ENCODE data around the gene HRH3.

Gene HRH3

DNA sequence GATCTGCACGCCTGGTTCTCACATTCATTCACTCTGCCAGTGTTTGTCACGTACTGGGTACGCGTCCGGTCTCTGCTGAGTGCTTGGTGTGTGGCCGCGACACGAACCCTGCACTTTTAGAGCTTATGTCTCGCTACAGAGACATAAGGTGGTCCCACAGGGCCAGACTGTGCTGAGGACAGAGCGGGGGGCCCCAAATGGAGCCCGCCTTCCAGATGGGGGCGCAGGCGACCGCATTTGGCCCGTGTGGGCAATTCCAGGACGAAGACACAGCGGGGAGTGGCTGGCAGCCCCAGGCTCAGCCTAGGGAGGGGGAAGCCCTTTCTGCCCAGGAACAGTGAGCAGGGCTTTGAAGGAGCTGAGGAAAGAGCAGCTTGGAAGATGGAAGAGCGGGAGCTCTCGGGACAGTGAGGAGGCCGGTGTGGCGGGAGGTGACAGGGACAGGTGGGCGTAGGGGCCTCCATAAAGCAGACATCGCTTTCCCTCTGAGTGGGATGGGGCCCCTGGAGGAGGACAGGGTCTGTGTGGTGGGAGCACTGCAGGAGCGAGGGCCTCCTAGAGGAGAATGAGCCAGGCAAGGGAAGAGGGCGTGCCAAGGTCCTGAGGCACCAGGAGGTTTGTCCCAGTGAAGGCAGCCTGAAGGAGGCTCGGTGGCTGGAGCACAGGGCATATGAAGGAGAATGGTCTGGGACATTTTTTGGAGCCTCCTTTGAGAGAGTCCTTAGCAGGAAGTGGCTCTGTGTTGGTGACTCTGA, 45.0 kb downstream of the HRH3 start:
- TF ChIP-seq EZH2 (IDR thresholded peaks at IDR 0.05; ENCODE audit: borderline replicate concordance, low read depth, low read length, severe bottlenecking), result no peak
- TF ChIP-seq, protein P1, sequence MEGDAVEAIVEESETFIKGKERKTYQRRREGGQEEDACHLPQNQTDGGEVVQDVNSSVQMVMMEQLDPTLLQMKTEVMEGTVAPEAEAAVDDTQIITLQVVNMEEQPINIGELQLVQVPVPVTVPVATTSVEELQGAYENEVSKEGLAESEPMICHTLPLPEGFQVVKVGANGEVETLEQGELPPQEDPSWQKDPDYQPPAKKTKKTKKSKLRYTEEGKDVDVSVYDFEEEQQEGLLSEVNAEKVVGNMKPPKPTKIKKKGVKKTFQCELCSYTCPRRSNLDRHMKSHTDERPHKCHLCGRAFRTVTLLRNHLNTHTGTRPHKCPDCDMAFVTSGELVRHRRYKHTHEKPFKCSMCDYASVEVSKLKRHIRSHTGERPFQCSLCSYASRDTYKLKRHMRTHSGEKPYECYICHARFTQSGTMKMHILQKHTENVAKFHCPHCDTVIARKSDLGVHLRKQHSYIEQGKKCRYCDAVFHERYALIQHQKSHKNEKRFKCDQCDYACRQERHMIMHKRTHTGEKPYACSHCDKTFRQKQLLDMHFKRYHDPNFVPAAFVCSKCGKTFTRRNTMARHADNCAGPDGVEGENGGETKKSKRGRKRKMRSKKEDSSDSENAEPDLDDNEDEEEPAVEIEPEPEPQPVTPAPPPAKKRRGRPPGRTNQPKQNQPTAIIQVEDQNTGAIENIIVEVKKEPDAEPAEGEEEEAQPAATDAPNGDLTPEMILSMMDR (IDR thresholded peaks at IDR 0.05; ENCODE audit: borderline replicate concordance, extremely low read depth, low read length, poor library complexity, severe bottlenecking), result no peak

DNA sequence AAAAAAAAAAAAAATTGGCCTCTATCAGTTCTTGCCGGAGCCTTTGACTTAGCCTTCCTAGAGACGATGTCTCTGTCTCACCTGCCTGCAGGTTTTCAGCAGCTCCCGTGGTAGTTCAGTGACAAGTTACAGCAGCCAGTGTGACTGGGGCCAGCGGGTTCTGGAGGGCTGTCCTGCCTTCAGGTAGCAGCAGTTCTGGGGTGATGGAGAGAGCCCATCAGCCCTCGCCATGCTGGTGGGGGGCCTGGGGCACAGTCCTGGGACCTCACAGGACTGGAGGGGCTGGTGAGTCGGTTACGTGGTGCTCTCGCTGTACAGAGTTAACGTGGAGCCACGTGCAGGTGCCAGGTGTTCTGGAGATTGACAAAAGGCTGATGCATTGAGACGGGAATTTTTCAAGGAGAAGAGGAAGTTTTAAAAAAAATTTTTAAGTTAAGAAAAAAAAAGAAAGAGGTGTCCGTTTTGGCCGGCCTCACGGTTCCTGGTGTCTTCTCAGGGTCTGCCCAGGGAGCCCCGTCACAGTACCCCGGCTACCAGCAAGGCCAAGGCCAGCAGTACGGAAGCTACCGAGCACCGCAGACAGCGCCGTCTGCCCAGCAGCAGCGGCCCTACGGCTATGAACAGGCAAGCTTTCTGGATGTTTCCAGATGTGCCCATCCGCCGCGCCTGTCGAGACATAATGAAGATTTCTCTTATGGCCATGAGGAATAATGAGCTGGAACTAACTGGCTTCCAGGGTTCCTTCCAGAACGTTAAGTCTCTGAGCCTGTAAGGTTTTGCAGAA, 45.9 kb downstream of the HRH3 start:
- Histone ChIP-seq H4K20me1 (ENCODE audit: insufficient read depth, low read length) (0 out of 2 replicates have a peak, but pooled peaks cover under 1% of the 10 kb centered on the region), H3K4me3 (ENCODE audit: low read depth in 1 of 2, low read length in 2 of 2) (no peak overlapping the region), H3K27me3 (ENCODE audit: insufficient read depth, low read length, poor library complexity) (no peaks in the 10 kb centered on the region), H3K4me2 (ENCODE audit: insufficient read depth, low read length) (no peak overlapping the region), H3K4me1 (ENCODE audit: insufficient read depth, low read length) (no peaks in the 10 kb centered on the region), H2AFZ (ENCODE audit: low read depth, low read length) (no peak overlapping the region), H3K36me3 (ENCODE audit: insufficient read depth, low read length) (peaks cover 52% of the 10 kb centered on the region), H3K79me2 (ENCODE audit: insufficient read depth, low read length) (no peaks in the 10 kb centered on the region), H3K27ac (ENCODE audit: low read length) (no peak overlapping the region), H3K9ac (ENCODE audit: low read depth, low read length) (no peak overlapping the region), H3K9me3 (ENCODE audit: insufficient read depth, low read length, severe bottlenecking) (no peaks in the 10 kb centered on the region)
- no peak for ATAC-seq (ENCODE audit: insufficient read depth, low read depth)
- TF ChIP-seq, protein P1 (IDR thresholded peaks at IDR 0.05; ENCODE audit: borderline replicate concordance, extremely low read depth, low read length, poor library complexity, severe bottlenecking), result no peak
- no peak for TF ChIP-seq EZH2 (IDR thresholded peaks at IDR 0.05; ENCODE audit: borderline replicate concordance, low read depth, low read length, severe bottlenecking)
- DNase-seq, result no peak

More for the DNA sequence above, 45.0 kb downstream of the HRH3 start:
- Histone ChIP-seq H3K27me3 (ENCODE audit: insufficient read depth, low read length, poor library complexity) (no peaks in the 10 kb centered on the region), H3K9me3 (ENCODE audit: insufficient read depth, low read length, severe bottlenecking) (no peaks in the 10 kb centered on the region), H3K4me3 (ENCODE audit: low read depth in 1 of 2, low read length in 2 of 2) (no peak overlapping the region), H3K4me1 (ENCODE audit: insufficient read depth, low read length) (no peaks in the 10 kb centered on the region), H3K4me2 (ENCODE audit: insufficient read depth, low read length) (no peak overlapping the region), H3K9ac (ENCODE audit: low read depth, low read length) (no peak overlapping the region), H3K79me2 (ENCODE audit: insufficient read depth, low read length) (no peaks in the 10 kb centered on the region), H2AFZ (ENCODE audit: low read depth, low read length) (no peak overlapping the region), H3K27ac (ENCODE audit: low read length) (no peak overlapping the region), H4K20me1 (ENCODE audit: insufficient read depth, low read length) (no peaks in the 10 kb centered on the region), H3K36me3 (ENCODE audit: insufficient read depth, low read length) (peaks cover 48% of the 10 kb centered on the region)
- DNase-seq (no peak), ATAC-seq (ENCODE audit: insufficient read depth, low read depth) (peak; percentile 19; the same call in 1 of the 3 replicates)

DNA sequence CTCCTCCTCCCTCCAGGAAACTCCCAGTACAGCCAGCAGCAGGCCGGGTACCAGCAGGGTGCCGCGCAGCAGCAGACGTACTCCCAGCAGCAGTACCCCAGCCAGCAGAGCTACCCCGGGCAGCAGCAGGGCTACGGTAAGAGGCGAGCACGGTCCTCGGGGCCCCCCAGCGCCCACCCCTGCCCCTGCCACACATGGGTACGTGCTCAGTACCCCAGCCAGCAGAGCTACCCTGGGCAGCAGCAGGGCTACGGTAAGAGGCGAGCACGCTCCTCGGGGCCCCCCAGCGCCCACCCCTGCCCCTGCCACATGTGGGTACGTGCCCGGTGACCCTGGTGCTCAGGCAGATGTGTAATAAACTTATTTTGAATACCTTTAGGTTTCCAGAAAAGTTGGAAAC, 47.4 kb downstream of the HRH3 start:
- H3K27me3 ChIP-seq (ENCODE audit: insufficient read depth, low read length, poor library complexity), result no peaks in the 10 kb centered on the region
- TF ChIP-seq, protein P1 (IDR thresholded peaks at IDR 0.05; ENCODE audit: borderline replicate concordance, extremely low read depth, low read length, poor library complexity, severe bottlenecking), result no peak
- TF ChIP-seq EZH2 (IDR thresholded peaks at IDR 0.05; ENCODE audit: borderline replicate concordance, low read depth, low read length, severe bottlenecking), result no peak
- H3K9ac ChIP-seq (ENCODE audit: low read depth, low read length), result no peak overlapping the region
- H3K4me3 ChIP-seq (ENCODE audit: low read depth in 1 of 2, low read length in 2 of 2), result no peak overlapping the region
- no peaks in the 10 kb centered on the region for H3K4me1 ChIP-seq (ENCODE audit: insufficient read depth, low read length)
- no peak overlapping the region for H3K27ac ChIP-seq (ENCODE audit: low read length)
- H4K20me1 ChIP-seq (ENCODE audit: insufficient read depth, low read length), result 0 out of 2 replicates have a peak, but pooled peaks cover 4% of the 10 kb centered on the region
- H3K79me2 ChIP-seq (ENCODE audit: insufficient read depth, low read length), result no peaks in the 10 kb centered on the region
- H3K36me3 ChIP-seq (ENCODE audit: insufficient read depth, low read length), result peaks cover 59% of the 10 kb centered on the region
- H3K9me3 ChIP-seq (ENCODE audit: insufficient read depth, low read length, severe bottlenecking), result no peaks in the 10 kb centered on the region
- DNase-seq (no peak), ATAC-seq (ENCODE audit: insufficient read depth, low read depth) (no peak)
- H3K4me2 ChIP-seq (ENCODE audit: insufficient read depth, low read length), result no peak overlapping the region
- H2AFZ ChIP-seq (ENCODE audit: low read depth, low read length), result no peak overlapping the region
